SK-N-SH treated with all-trans-retinoic acid at 6 μM for 48 hours (cell line): ENCODE results near the gene CTRB1.

Experiments
- ESRRG ChIP-seq: fragments of 250-450 bp; sonication (Bioruptor Pico); IDR thresholded peaks from 2 replicates; pipeline ENCODE4 v1.6.1; 2021; ENCODE audit warnings: mild to moderate bottlenecking
- PPARA ChIP-seq: fragments of 250-450 bp; sonication (Bioruptor Pico); IDR thresholded peaks from 2 replicates; pipeline ENCODE4 v1.5.0; 2020; ENCODE audit warnings: mild to moderate bottlenecking, borderline replicate concordance
- SNAI2 ChIP-seq: fragments of 250-450 bp; sonication (Bioruptor Pico); IDR thresholded peaks from 2 replicates; pipeline ENCODE4 v1.5.0; 2020; ENCODE audit warnings: mild to moderate bottlenecking, moderate library complexity
- TCF4 ChIP-seq: fragments of 250-450 bp; sonication (Bioruptor Pico); IDR thresholded peaks from 2 replicates; pipeline ENCODE4 v1.8.0; 2021; ENCODE audit warnings: mild to moderate bottlenecking, moderate library complexity, borderline replicate concordance
- ZFP3 ChIP-seq: fragments of 250-450 bp; sonication (Bioruptor Pico); IDR thresholded peaks from 2 replicates; pipeline ENCODE4 v1.5.0; 2020; ENCODE audit warnings: mild to moderate bottlenecking, moderate library complexity
- ZNF70 ChIP-seq: fragments of 450-650 bp; formaldehyde crosslinking; IDR thresholded peaks from 2 replicates; pipeline ENCODE4 v1.5.0; 2020; ENCODE audit warnings: mild to moderate bottlenecking, moderate library complexity
- ZNF8 ChIP-seq: fragments of 450-650 bp; formaldehyde crosslinking; IDR thresholded peaks from 2 replicates; pipeline ENCODE4 v1.5.0; 2020; ENCODE audit warnings: mild to moderate bottlenecking, moderate library complexity
- TF ChIP-seq, protein P1 (sequence below): fragments of 250-450 bp; sonication (Bioruptor Pico); IDR thresholded peaks from 2 replicates; pipeline ENCODE4 v1.5.1; 2021; ENCODE audit warnings: mild to moderate bottlenecking, moderate library complexity
- TF ChIP-seq, protein P2 (sequence below): fragments of 250-450 bp; sonication (Bioruptor Pico); IDR thresholded peaks from 2 replicates; pipeline ENCODE4 v1.5.0; 2020; ENCODE audit warnings: mild to moderate bottlenecking, moderate library complexity
- TF ChIP-seq, protein P3 (sequence below): fragments of 250-450 bp; sonication (Bioruptor Pico); IDR thresholded peaks from 2 replicates; pipeline ENCODE4 v1.8.0; 2020; ENCODE audit warnings: mild to moderate bottlenecking, moderate library complexity, borderline replicate concordance

DNA sequence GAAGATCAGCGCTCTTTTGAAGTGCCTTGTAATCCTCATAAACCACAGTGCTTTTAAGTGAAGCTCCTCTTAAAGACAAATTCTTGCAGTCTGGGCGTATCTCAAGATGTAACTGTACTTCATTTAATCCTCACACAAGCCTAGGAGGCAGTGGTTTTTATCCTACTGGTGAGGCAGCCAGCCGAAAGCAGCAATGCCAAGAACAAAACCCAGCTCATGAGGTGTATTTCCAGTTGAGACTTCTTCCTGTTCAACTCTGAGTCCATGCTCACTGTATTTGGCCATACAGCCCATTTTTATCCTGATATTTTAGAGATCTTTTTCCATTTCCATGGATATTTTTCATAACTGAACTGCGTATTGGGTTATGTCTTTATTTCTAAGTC is 25.5 kb upstream of the CTRB1 start:
- TF ChIP-seq, protein P1, sequence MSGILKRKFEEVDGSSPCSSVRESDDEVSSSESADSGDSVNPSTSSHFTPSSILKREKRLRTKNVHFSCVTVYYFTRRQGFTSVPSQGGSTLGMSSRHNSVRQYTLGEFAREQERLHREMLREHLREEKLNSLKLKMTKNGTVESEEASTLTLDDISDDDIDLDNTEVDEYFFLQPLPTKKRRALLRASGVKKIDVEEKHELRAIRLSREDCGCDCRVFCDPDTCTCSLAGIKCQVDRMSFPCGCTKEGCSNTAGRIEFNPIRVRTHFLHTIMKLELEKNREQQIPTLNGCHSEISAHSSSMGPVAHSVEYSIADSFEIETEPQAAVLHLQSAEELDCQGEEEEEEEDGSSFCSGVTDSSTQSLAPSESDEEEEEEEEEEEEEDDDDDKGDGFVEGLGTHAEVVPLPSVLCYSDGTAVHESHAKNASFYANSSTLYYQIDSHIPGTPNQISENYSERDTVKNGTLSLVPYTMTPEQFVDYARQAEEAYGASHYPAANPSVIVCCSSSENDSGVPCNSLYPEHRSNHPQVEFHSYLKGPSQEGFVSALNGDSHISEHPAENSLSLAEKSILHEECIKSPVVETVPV (CRISPR knock-in tag): no peak
- TF ChIP-seq ZNF70 (CRISPR knock-in tag) (no peak), TCF4 (no peak), PPARA (CRISPR knock-in tag) (no peak), SNAI2 (CRISPR knock-in tag) (no peak), ZNF8 (CRISPR knock-in tag) (no peak), ZFP3 (CRISPR knock-in tag) (no peak), ESRRG (CRISPR knock-in tag) (no peak)
- TF ChIP-seq, protein P2, sequence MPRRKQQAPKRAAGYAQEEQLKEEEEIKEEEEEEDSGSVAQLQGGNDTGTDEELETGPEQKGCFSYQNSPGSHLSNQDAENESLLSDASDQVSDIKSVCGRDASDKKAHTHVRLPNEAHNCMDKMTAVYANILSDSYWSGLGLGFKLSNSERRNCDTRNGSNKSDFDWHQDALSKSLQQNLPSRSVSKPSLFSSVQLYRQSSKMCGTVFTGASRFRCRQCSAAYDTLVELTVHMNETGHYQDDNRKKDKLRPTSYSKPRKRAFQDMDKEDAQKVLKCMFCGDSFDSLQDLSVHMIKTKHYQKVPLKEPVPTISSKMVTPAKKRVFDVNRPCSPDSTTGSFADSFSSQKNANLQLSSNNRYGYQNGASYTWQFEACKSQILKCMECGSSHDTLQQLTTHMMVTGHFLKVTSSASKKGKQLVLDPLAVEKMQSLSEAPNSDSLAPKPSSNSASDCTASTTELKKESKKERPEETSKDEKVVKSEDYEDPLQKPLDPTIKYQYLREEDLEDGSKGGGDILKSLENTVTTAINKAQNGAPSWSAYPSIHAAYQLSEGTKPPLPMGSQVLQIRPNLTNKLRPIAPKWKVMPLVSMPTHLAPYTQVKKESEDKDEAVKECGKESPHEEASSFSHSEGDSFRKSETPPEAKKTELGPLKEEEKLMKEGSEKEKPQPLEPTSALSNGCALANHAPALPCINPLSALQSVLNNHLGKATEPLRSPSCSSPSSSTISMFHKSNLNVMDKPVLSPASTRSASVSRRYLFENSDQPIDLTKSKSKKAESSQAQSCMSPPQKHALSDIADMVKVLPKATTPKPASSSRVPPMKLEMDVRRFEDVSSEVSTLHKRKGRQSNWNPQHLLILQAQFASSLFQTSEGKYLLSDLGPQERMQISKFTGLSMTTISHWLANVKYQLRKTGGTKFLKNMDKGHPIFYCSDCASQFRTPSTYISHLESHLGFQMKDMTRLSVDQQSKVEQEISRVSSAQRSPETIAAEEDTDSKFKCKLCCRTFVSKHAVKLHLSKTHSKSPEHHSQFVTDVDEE (CRISPR knock-in tag): no peak
- TF ChIP-seq, protein P3, sequence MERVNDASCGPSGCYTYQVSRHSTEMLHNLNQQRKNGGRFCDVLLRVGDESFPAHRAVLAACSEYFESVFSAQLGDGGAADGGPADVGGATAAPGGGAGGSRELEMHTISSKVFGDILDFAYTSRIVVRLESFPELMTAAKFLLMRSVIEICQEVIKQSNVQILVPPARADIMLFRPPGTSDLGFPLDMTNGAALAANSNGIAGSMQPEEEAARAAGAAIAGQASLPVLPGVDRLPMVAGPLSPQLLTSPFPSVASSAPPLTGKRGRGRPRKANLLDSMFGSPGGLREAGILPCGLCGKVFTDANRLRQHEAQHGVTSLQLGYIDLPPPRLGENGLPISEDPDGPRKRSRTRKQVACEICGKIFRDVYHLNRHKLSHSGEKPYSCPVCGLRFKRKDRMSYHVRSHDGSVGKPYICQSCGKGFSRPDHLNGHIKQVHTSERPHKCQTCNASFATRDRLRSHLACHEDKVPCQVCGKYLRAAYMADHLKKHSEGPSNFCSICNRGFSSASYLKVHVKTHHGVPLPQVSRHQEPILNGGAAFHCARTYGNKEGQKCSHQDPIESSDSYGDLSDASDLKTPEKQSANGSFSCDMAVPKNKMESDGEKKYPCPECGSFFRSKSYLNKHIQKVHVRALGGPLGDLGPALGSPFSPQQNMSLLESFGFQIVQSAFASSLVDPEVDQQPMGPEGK (CRISPR knock-in tag): no peak
